ENCODE data around the gene DIP2B. TPM values are rescaled to one million over a fixed set of nuclear protein-coding genes. Genes with fewer than 3 reads are reported as not detected.

Gene DIP2B
- total RNA-seq, 2 experiments from 2014 or later, result 29.5 to 30.0 TPM

DNA sequence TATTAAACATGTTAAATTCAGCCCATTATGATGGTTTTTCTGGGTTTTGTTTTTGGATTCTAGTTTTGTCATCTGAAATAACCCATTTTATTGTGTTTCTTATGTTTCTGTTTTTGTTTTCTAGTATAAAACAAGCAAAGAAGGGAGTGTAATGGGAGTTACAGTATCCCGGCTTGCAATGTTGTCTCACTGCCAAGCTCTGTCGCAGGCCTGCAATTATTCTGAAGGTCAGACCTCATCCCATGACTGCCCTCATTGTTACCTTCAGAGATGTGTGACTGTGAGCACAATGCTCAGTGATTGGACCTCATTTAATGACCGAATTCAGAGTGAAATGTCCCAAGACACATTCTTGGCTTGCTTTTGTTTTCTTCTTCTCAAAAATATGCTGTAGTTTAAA lies 186.1 kb downstream of the DIP2B start:
- Mint-ChIP-seq H3K36me3 (ENCODE audit: low read depth) (peaks cover 89% of the 10 kb centered on the region), H3K4me1 (ENCODE audit: low read depth) (no peaks in the 10 kb centered on the region), H3K27me3 (no peaks in the 10 kb centered on the region), H3K27ac (no peak overlapping the region), H3K9me3 (no peaks in the 10 kb centered on the region), H3K4me3 (no peak overlapping the region)
- ATAC-seq (ENCODE audit: poor library complexity) (no peak), DNase-seq (no peak)
- ChIA-PET CTCF (no interaction called here), POLR2A (no interaction called here)
- no peaks in the 10 kb centered on the region for H3K27me3 ChIP-seq (ENCODE audit: control insufficient read depth in 1 of 2, insufficient read depth in 2 of 2, low read length in 2 of 2)
- intact Hi-C loops (cut with DNase I, micrococcal nuclease), result no loop called here
- no peak overlapping the region for H3K27ac ChIP-seq (ENCODE audit: low read depth in 1 of 2, low read length in 2 of 2)
- no peak overlapping the region for H3K4me3 ChIP-seq (ENCODE audit: low read length)
- H3K4me1 ChIP-seq (ENCODE audit: insufficient read depth, low read length), result no peaks in the 10 kb centered on the region
- TF ChIP-seq, protein P1, sequence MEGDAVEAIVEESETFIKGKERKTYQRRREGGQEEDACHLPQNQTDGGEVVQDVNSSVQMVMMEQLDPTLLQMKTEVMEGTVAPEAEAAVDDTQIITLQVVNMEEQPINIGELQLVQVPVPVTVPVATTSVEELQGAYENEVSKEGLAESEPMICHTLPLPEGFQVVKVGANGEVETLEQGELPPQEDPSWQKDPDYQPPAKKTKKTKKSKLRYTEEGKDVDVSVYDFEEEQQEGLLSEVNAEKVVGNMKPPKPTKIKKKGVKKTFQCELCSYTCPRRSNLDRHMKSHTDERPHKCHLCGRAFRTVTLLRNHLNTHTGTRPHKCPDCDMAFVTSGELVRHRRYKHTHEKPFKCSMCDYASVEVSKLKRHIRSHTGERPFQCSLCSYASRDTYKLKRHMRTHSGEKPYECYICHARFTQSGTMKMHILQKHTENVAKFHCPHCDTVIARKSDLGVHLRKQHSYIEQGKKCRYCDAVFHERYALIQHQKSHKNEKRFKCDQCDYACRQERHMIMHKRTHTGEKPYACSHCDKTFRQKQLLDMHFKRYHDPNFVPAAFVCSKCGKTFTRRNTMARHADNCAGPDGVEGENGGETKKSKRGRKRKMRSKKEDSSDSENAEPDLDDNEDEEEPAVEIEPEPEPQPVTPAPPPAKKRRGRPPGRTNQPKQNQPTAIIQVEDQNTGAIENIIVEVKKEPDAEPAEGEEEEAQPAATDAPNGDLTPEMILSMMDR (IDR thresholded peaks at IDR 0.05), result no peak
- H3K36me3 ChIP-seq (ENCODE audit: insufficient read depth, low read length), result peaks cover 70% of the 10 kb centered on the region
- no peaks in the 10 kb centered on the region for H3K9me3 ChIP-seq (ENCODE audit: control insufficient read depth in 1 of 2, insufficient read depth in 1 of 2, low read length in 2 of 2)

DNA sequence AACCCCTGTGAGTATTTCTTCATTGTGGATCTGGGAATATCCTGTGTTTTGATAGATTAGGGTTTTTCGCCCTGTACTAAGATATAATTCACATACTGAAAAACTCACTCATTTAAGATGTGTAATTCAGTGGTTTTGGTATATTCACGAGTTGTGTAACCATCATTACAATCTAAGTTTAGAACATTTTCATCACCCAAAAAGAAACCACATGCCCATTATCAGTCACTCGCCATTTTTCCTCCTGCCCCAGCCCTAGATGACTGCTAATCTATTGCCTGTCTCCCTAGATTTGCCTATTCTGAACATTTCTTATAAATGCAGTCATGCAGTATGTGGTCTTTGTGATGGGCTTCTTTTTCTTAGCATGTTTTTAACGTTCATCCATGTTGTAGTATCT lies 191.2 kb downstream of the DIP2B start:
- POLR2A ChIA-PET, result no interaction called here

DNA sequence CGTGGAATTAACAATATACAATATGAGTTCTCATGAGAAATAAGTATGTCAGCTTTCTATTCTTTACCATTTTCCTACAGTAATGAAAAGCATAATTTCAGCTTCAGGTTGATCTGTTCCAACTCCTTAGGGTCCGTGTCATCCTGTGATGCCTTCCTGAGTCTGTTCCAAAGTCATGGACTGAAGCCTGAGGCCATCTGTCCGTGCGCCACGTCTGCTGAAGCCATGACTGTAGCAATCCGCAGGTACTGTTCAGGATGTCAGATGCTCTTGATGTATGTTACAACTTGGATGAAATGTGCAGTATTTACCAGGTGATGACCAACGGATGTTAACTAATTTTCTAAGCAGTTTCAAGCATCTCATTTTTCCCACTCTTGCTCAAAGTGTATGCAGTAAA lies 192.1 kb downstream of the DIP2B start:
- Mint-ChIP-seq H3K4me3 (no peak overlapping the region), H3K4me1 (ENCODE audit: low read depth) (no peaks in the 10 kb centered on the region), H3K27me3 (no peaks in the 10 kb centered on the region), H3K36me3 (ENCODE audit: low read depth) (peaks cover 92% of the 10 kb centered on the region), H3K9me3 (no peaks in the 10 kb centered on the region), H3K27ac (no peak overlapping the region)
- no peaks in the 10 kb centered on the region for H3K4me1 ChIP-seq (ENCODE audit: insufficient read depth, low read length)
- ATAC-seq (ENCODE audit: poor library complexity), result no peak
- H3K36me3 ChIP-seq (ENCODE audit: insufficient read depth, low read length), result peaks cover 76% of the 10 kb centered on the region
- H3K27me3 ChIP-seq (ENCODE audit: control insufficient read depth in 1 of 2, insufficient read depth in 2 of 2, low read length in 2 of 2), result no peaks in the 10 kb centered on the region
- TF ChIP-seq, protein P1 (IDR thresholded peaks at IDR 0.05), result no peak
- no peak overlapping the region for H3K27ac ChIP-seq (ENCODE audit: low read depth in 1 of 2, low read length in 2 of 2)
- H3K9me3 ChIP-seq (ENCODE audit: control insufficient read depth in 1 of 2, insufficient read depth in 1 of 2, low read length in 2 of 2), result no peaks in the 10 kb centered on the region
- ChIA-PET CTCF (interaction anchor here (0.6 kb wide), 1 partner anchor 128 kb away, joined by 4 read pairs; no protein-coding TSS in a partner anchor), POLR2A (no interaction called here)
- H3K4me3 ChIP-seq (ENCODE audit: low read length), result no peak overlapping the region
- intact Hi-C loops (cut with DNase I, micrococcal nuclease), result no loop called here
- no peak for DNase-seq

More for the DNA sequence above, 191.2 kb downstream of the DIP2B start:
- Mint-ChIP-seq H3K27ac (no peak overlapping the region), H3K36me3 (ENCODE audit: low read depth) (peaks cover 90% of the 10 kb centered on the region), H3K27me3 (no peaks in the 10 kb centered on the region), H3K4me1 (ENCODE audit: low read depth) (no peaks in the 10 kb centered on the region), H3K9me3 (no peaks in the 10 kb centered on the region), H3K4me3 (no peak overlapping the region)
- Histone ChIP-seq H3K4me3 (ENCODE audit: low read length) (no peak overlapping the region), H3K36me3 (ENCODE audit: insufficient read depth, low read length) (peaks cover 79% of the 10 kb centered on the region), H3K4me1 (ENCODE audit: insufficient read depth, low read length) (no peaks in the 10 kb centered on the region), H3K27me3 (ENCODE audit: control insufficient read depth in 1 of 2, insufficient read depth in 2 of 2, low read length in 2 of 2) (no peaks in the 10 kb centered on the region), H3K27ac (ENCODE audit: low read depth in 1 of 2, low read length in 2 of 2) (no peak overlapping the region), H3K9me3 (ENCODE audit: control insufficient read depth in 1 of 2, insufficient read depth in 1 of 2, low read length in 2 of 2) (no peaks in the 10 kb centered on the region)
- CTCF ChIA-PET, result interaction anchor here (1.2 kb wide), 1 partner anchor 32 kb away, joined by 3 read pairs; no protein-coding TSS in a partner anchor
- TF ChIP-seq, protein P1 (IDR thresholded peaks at IDR 0.05), result no peak
- DNase-seq (no peak), ATAC-seq (ENCODE audit: poor library complexity) (no peak)
- intact Hi-C loops (cut with DNase I, micrococcal nuclease), result no loop called here

Data from CD4-positive, alpha-beta T cell (primary cell).